Ovary (tissue), 3 donors: ENCODE results near the gene TMPRSS7.

Experiments used
- POLR2A ChIP-seq: fragments of 450-650 bp; IDR thresholded peaks from one replicate; pipeline ENCODE4 v1.6.1; 2017; ENCODE audit warnings: antibody characterized with exemption, mild to moderate bottlenecking, moderate library complexity
- TF ChIP-seq, protein P1 (sequence below), 3 donors: fragments of 450-650 bp in 2 of 3; fragments of 200-600 bp in 1 of 3; IDR thresholded peaks; one replicate each; pipeline versions ENCODE4 v1.5.1 to v1.8.0; 2016 to 2022; ENCODE audit warnings: antibody characterized with exemption in 3 of 3, mild to moderate bottlenecking in 1 of 3
- donor health status: DM: no; HTN: no; CAD: no.

DNA sequence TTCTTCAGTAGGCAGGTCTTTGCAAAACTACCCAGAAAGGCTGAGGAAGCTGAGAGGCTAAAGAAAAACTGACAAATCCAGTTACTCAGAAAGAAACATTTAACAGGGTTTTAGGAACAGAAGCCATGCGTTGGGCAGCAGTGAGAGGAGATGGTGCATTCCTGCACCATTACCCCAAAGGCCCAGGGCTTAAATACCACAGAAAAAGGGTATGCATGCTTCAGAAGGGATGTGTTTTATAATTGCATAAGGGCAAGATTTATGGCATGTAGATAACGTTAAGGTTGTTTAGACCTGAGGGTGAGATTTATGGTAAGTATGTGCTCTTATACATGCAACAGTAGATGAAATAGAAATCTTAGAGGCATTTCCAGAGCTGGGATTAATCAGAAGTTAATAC is 61.6 kb downstream of the TMPRSS7 start:
- TF ChIP-seq, protein P1, sequence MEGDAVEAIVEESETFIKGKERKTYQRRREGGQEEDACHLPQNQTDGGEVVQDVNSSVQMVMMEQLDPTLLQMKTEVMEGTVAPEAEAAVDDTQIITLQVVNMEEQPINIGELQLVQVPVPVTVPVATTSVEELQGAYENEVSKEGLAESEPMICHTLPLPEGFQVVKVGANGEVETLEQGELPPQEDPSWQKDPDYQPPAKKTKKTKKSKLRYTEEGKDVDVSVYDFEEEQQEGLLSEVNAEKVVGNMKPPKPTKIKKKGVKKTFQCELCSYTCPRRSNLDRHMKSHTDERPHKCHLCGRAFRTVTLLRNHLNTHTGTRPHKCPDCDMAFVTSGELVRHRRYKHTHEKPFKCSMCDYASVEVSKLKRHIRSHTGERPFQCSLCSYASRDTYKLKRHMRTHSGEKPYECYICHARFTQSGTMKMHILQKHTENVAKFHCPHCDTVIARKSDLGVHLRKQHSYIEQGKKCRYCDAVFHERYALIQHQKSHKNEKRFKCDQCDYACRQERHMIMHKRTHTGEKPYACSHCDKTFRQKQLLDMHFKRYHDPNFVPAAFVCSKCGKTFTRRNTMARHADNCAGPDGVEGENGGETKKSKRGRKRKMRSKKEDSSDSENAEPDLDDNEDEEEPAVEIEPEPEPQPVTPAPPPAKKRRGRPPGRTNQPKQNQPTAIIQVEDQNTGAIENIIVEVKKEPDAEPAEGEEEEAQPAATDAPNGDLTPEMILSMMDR (IDR thresholded peaks at IDR 0.05) = no peak
- TF ChIP-seq POLR2A = no peak
